HEK293T (cell line): ENCODE results near the gene RABL2A.

ENCODE experiments used
- BHLHE40 ChIP-seq: fragments of 450-650 bp; IDR thresholded peaks from 2 replicates; pipeline ENCODE4 v1.6.1; 2016; ENCODE audit warnings: mild to moderate bottlenecking, moderate library complexity, borderline replicate concordance
- ELF4 ChIP-seq: fragments of 450-650 bp; IDR thresholded peaks from 2 replicates; pipeline ENCODE4 v1.6.1; 2017; ENCODE audit warnings: antibody characterized with exemption
- ZNF384 ChIP-seq: fragments of 450-650 bp; IDR thresholded peaks from 2 replicates; pipeline ENCODE4 v1.6.1; 2016

DNA sequence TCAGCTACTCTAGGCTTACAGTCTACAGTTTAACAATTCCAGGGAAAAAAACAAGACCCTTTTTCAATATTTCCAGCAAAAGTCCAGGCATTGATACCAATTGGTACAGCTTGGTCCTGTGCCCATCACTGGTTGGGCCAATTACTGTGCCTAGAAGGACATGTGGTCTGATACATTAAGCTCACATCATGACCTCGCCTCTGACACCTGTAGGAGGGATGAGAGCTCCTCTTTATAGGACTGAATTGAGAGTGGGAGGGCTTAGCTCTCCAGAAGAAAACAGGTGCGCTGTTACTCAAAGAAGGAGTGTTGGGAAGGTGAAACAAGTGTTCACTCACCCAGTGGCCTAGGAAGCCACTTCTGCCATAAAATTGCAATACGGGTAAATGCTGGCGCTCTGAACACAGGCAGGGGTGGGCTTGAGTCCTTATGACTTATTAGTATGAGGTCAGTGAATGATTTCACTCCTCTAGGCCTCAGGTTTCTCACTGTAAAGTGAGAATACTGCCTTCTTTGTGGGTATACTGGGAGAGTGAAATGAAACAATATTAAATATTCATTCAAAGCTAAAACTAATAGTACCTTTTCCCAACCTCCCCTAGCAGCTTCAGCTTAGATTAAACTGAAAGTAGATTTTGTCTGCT is 49.7 kb downstream of the RABL2A start:
- TF ChIP-seq ZNF384: no peak
- TF ChIP-seq BHLHE40: no peak
- TF ChIP-seq ELF4: no peak
